Fibroblast of mammary gland (primary cell): ENCODE measurements around the gene UPP2.

Experiments used
- DNase-seq: peaks from one replicate; pipeline ENCODE4 v3.0.0-alpha.2; 2010; ENCODE audit warnings: low read depth
- H3K4me3 ChIP-seq: 2 replicates; pipeline ENCODE4 v1.5.1; 2011; ENCODE audit warnings: low read depth, mild to moderate bottlenecking, low read length, moderate library complexity; ENCODE audit not compliant: control insufficient read depth
- TF ChIP-seq, protein P1 (sequence below): conservative IDR thresholded peaks from 2 replicates; pipeline ENCODE4 v1.5.1; 2011; ENCODE audit warnings: low read depth, low read length, inconsistent platforms; ENCODE audit not compliant: control insufficient read depth, insufficient read depth

The UPP2 gene

DNA sequence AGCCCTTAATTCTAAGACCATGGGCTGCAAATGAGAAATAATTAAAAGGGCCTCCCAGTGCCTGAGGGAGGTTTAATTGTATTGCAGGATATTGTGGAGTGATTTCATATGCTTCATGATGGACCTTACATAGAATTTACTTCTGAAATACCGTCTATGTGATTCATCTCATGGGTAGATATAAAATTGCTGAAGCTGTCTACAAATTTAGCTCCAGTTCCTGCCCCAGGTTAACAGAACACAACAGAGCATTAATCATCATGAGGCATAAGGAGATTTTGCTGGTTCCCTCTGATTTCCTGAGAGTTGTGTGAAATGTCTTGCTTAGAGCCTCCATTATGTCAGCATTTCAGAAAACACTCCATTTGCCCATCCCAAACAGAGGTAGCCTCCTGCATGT is 770 bp downstream of the UPP2 start:
- H3K4me3 ChIP-seq: no peak overlapping the region
- no peak for DNase-seq
- TF ChIP-seq, protein P1, sequence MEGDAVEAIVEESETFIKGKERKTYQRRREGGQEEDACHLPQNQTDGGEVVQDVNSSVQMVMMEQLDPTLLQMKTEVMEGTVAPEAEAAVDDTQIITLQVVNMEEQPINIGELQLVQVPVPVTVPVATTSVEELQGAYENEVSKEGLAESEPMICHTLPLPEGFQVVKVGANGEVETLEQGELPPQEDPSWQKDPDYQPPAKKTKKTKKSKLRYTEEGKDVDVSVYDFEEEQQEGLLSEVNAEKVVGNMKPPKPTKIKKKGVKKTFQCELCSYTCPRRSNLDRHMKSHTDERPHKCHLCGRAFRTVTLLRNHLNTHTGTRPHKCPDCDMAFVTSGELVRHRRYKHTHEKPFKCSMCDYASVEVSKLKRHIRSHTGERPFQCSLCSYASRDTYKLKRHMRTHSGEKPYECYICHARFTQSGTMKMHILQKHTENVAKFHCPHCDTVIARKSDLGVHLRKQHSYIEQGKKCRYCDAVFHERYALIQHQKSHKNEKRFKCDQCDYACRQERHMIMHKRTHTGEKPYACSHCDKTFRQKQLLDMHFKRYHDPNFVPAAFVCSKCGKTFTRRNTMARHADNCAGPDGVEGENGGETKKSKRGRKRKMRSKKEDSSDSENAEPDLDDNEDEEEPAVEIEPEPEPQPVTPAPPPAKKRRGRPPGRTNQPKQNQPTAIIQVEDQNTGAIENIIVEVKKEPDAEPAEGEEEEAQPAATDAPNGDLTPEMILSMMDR: no peak

DNA sequence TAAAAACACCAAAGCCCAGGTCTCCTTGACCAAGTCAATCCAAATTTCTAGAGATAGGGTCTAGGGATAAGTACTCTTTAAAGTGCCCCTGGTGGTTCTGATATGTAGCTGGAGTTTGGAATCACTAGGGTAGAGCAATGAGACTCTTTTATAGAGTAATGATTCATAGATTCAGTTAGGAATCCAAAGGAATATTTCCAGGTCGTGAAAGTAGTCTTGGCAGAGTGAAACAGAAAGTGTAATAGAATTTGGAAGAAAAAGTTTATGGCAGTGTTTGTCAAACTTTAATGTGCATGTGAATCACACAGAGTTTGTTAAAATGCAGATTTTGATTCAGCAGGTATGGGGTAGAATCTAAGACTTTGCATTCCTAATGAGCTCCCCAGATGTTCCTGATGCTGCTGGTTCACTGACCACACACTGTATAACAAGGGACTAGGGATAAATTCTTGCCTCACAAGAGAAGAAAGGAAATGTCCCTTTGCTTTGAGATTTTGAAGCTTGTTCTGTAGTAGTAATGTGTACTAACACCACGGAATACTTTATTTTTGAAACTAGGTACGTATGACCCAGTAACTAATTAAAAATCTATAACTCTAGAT is 1.8 kb downstream of the UPP2 start:
- no peak for DNase-seq

DNA sequence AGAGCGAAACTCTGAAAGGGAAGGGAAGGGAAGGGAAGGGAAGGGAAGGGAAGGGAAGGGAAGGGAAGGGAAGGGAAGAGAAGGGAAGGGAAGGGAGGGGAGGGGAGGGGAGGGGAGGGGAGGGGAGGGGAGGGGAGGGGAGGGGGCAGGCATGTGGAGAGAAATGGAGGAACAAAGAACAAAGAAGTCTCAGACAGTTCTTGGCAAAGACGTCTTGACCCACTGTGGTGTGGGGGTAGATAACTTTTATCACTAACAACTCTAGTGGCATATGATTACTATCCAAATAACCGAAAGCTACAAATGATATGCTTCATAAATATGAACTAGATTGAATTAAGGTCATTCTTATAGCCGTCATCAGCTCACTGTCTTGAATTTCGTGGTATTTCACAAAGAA is 3.2 kb downstream of the UPP2 start:
- no peak overlapping the region for H3K4me3 ChIP-seq
- DNase-seq: no peak
- TF ChIP-seq, protein P1: no peak

More for the DNA sequence above, 1.8 kb downstream of the UPP2 start:
- TF ChIP-seq, protein P1: no peak
- H3K4me3 ChIP-seq: no peak overlapping the region

DNA sequence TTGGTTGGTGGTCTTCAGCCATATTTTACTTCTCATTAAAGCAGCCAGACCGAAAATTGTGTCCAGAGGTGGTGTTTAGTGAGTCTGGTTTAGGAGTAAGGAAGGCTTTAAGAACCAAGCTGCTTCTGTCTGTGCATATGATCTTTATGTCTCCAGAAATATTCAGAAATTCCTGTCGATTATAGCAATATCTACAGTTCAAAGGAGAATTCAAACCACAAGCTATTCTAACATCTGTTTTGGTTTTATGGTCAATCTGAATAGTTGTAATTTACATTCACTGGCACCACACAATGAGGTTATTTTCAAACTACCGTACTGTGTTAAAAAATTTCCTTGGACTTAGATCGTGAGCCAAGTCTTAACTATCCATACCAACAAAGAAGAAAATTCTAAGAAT is 11.3 kb downstream of the UPP2 start:
- H3K4me3 ChIP-seq: no peak overlapping the region
- peak; percentile 3 for DNase-seq
- TF ChIP-seq, protein P1: no peak

DNA sequence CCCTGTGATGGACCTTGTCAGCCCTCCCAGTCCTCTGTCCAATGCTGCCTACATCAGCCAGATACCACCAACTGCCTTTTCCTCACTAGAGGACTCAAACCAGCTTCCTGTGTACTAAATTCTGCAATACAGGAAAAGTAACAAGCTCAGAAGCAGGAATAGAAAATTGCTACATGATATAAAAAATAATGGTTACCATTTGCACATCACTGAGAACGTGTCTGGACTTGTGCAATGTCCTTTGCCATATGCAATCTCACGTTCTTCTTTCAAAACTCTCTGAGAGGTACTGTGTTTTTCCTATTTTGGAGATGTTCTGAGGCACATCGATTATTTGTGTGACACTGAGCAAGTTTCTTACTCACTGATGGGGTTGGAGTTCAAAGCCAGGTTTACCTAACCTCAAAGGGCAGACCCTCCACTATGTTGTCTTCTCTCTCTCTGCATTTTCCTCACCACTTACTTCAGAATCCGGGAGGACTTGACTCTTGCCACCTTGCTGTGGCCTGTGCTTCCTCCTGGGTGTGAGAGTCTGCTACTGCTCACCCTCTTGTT is 12.1 kb downstream of the UPP2 start:
- TF ChIP-seq, protein P1: no peak
- H3K4me3 ChIP-seq: no peak overlapping the region
- DNase-seq: no peak

DNA sequence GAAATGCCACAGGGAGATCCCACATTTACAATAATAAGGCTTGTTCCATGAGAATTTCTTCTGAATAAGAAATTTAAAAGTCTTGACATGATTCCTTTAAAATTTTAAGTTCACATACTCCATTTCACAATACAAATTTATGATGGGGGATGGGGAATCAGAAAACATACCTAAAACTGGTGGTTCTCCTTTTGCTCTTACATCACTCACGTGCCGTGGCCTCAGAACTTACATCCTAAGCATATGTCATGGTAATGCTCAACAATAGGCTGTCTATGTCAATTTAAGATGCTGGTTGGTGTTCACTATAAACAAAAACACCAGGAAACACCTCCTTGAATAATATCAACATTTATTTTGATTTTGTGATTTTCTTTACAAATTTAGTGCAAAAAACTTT is 12.8 kb downstream of the UPP2 start:
- TF ChIP-seq, protein P1: no peak
- no peak overlapping the region for H3K4me3 ChIP-seq

More for the DNA sequence above, 12.8 kb downstream of the UPP2 start:
- no peak for DNase-seq
